Stimulated activated CD4-positive, alpha-beta T cell treated with anti-CD3 and anti-CD28 coated beads, Interleukin-4, amount 100 ng/mL, for 1 hour (primary cell): ENCODE data around the gene UBQLN4.
A peak's percentile ranks its signal among the peaks of the same experiment; 100 is the strongest.
"Not testable (repeated sequence)": the region's sequence is repeated elsewhere in the genome, so short reads cannot be mapped to it uniquely, and the experiment has no call there.

Experiments used
- DNase-seq: peaks from one replicate; pipeline ENCODE4 v3.0.0-alpha.2; 2020

UBQLN4 gene

DNA sequence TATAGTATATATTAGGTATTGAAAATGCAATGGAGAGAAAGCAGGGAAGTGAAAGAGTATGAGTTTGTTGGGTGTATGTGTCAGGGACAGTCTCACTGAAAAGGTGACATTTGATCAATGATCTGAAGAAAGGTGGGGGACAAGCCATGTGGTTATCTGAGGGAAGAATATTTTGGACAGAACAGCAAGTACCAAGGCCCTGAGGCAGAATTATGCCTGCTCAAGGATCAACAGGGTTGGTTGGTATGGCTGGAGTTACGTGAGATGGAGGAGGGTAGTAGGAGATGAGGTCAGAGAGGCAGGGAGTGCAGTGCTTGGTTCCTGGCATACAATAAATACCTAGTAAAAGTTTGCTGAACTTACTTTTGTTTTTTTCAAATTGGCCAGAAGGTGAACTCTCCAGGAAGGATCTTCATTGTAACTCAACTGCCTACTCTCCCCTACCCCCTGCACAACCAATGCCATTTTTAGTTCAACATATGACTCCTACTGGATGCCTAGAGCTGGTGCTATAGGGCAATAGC is 2.8 kb upstream of the UBQLN4 start:
- no peak for DNase-seq

DNA sequence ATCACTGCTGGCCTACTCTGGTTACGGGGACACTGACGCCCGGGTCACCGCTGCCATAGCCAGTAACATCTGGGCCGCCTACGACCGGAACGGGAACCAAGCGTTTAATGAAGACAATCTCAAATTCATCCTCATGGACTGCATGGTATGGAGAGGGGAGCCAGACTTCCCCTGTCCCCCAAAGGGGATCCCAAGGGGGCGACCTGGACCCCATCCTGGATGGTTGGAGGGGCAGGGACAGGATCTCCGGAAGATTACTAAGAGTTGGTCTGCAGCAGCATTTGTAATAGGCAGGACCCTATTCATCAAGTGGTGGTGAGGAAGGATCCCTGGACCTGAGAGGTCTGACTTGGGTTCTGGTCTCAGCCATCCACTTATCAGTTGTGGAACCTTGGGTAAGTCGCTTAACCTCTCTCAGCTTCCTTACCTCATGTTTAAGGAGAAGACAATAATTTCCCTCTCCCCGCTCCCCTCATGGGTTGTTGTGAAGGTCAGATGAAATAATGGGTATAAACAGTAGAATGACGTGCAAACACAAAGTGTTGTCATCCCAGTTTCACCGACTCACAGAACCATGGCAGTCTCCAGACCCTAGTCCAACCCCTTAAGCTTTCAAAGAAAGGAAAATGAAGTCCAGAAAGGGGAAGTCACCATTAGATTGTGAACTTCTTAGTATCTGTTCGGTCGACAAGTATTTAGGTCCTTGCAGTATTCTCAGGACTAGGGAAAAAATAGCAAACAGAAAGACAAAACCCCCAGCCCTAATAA is 1.9 kb upstream of the UBQLN4 start:
- DNase-seq = no peak

DNA sequence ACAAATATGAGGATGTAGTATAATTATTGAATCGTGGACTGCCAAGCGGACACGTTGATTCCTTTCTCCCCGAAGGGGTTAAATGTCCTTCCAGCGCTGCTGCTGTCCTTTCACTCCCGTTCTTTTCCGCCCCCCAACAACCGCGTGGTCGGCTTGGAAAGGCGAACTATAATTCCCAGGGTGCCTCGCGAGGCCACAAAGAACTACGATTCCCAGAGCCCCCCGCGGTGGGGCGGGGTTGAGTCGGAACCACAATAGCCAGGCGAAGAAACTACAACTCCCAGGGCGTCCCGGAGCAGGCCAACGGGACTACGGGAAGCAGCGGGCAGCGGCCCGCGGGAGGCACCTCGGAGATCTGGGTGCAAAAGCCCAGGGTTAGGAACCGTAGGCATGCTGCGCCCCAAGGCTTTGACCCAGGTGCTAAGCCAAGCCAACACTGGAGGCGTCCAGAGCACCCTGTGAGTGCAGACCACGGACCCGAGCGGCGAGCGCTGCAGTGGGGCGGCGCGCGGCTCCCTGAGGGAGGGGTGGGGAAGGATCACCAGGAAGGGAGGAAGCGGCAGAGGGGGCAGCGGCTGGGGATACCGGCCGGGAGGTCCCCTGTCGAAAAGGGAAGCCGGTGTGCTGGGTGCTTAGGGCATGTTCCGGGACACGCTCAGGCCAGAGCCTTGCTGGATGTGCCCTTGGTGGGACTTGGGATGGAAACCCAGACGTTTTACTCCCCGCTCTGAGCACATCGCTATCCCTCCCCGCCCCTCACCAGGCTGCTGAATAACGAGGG is 1.1 kb upstream of the UBQLN4 start, which contains the start of gene LAMTOR2:
Gene LAMTOR2 (plus strand): TSS at position 283 of the 781 bp plus-strand sequence. CDS start 108 bp downstream, at position 391.
- peak; percentile 97 for DNase-seq

DNA sequence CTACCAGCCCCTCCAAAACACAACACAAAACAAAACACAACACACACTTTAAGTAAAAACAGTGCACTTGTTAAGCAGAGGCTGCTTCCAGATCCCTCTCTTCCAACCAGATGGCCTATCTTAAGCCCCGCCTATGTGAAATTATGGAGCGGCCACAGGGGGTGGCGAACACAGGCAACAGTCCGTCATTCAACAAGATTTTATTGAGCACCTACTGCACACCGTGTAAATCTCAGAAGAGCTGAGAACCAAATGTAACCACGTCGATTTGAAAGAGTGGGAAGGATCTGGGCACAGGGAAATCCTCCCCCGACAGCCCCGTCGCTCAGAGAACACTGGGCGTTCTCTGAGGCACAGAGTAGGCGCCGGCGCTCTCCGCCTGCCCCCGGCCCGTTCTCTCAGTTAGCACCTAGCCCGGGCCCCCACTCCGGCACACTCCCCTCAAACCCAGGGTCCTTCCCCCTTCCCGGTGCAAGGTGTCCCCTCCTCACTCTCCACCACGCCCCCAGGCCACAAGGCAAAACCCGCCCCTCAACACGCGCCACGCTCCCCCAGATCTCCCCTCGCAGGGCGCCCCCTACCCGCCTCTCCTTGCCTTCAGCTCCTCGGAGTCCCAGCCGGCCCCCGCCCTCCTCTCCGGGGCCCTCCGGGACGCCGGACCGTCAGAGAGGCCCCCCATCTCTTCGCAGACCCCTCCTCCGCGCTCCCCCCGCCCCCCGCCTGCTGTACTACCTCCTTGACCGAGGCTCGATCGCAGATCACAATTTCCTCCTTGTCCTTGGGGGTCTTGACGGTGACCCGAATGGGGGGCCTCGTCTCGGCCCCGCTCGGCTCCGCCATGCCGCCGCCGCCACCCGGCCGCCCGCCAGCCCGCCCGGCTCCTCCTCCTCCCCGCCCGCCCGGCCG is 483 bp downstream of the UBQLN4 start:
- peak; percentile 74 for DNase-seq

DNA sequence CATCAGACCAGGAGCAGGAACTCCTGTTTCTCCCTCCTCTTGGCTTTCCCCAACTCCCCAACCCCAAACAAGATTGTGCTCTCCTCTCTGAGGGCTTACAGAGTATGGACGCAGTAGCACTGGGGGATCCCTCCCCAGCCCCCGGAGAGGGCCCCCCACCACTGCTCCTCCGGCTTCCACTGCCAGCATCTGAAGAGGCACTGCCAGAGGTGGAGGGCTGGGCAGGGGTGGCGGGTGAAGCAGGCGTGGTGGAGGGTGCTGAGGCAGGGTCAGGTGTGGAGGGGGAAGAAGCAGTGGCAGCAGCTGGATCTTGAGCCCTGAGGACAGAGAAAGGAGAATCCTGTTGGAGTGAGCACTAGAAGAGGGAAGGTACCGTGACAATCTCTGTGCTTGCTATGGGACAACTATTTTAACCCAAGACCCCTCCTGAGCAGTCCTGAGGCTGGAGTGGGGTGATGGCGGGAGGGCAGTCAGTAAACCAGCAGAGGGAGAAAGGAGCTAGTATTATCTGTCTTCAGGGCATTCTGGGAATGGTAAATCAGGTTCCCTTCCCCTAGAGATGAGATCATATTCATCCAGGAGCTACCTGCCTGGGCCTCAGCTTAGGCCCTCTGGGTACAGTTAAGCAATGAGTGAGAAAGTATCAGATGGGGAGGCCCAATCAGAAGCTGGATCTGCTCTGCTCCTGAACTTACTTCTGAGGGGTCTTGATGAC is 2.4 kb downstream of the UBQLN4 start:
- DNase-seq = no peak

DNA sequence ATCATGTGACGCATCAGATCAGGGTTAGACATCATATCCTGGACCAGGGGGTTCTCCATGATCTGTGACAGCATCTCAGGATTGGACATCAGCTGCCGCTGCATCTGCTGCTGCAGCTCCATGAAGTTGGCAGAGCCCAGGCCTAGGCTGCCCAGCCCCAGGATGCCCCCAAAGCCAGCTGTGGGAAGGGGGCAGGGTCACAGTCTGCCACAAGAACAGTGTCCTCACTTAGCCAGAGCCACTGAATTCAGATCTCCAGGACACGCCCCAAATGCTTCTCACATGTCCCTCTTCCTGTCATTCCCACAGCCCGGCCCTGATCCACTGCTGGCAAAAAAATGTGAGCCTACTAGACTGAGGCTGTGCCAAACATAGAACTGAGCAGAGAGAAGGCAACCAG is 3.2 kb downstream of the UBQLN4 start:
- DNase-seq = no peak

DNA sequence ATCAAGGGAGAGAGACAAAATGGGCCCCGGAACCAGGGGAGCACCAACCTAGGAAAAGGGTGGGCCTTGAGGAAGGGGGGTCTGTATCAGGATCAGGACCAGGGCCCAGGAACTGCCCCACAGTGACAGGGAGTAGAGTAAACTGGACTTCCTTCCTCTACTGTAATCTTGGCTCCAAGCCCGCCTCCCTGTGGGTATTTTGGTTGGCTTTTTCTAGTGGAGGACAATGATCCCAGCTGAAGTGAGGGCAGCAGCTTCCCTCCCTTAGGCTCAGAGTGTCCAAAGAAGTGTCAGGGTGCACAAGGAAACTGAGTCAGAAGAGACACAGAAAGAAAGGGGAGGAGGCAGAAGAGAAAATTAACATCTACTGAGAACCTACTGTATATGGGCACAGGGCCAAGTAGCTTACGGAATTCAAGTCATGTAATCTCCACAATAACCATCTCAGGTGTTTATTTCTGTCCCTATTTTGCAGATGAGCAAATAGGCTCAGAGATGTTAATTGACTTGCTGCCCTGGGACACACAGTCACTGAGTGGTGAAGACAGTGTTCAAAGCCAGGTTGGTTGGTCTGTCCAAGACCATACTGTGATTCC is 4.8 kb downstream of the UBQLN4 start:
- DNase-seq = no peak

DNA sequence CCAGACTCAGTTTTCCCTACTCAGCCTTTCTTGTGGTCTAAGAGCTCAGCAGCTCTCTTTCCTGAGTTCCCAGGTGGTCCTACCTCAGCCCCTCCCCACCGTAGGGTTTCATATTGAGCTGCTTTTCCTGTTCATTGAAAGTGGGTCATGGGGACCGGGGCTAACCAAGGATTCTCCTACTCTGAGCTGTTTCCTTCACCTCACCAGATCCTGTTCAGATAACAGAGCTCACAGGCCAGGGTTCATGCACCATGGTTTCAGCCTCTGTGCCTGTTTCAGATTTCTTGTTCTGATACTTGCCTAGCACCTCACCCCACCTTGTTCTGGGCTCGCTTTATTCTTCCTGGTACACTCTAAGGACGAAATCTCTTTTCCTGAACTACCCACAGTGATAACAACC is 8.5 kb downstream of the UBQLN4 start:
- no peak for DNase-seq

DNA sequence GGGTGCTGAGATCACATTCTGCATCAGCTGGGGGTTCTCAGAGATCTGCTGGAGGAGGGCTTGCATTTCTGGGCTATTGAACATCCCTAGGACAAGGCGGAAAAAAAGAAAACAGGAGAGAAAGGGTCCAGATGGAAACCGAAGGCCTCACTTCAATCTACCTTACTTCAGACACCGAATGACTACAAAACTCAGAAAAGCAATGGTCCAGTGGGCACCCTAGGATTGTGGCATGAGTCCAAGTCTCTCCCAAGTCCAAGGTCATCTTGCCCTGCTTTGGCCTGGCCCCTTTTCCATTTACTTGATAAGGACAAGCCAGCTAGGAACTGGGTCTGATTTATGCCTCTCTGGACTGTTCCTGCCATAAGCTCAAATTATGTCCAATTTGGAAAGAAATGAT is 10.8 kb downstream of the UBQLN4 start:
- no peak for DNase-seq

DNA sequence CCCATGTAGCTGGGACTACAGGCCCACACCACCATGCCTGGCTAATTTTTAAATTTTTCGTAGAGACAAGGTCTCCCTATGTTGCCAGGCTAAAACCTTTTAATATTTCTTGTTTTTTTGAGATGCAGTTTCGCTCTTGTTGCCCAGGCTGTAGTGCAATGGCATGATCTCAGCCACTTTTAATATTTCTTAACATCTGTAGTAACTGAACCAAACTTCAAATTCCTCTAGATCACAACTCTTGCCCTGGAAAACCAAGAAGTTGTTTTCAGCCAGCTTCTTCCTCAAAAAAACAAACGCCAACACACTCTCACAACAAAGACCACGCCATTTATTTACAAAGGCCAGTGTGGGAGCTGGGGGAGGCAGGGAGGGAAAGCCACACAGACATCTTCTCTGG is 18.6 kb downstream of the UBQLN4 start:
- not testable (repeated sequence) for DNase-seq

DNA sequence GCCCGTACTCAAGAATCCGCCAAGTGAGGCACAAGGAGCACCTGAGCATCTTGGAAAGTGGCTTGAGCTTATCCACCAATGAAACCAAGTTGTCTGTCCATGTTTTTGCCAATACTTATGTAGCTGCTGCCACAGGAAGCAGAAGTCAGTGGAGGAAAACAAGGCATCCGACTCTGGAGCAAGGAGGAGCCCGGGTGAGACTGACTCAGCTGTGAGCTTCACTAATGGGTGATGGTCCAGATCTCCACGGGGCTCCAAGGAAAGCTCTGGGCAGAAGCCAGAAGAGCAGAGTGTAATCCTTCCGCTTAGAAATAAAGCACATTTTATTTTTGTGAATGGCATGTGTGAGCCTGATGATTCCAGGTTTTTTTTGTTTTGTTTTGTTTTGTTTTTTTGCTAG is 20.6 kb downstream of the UBQLN4 start:
- no peak for DNase-seq

DNA sequence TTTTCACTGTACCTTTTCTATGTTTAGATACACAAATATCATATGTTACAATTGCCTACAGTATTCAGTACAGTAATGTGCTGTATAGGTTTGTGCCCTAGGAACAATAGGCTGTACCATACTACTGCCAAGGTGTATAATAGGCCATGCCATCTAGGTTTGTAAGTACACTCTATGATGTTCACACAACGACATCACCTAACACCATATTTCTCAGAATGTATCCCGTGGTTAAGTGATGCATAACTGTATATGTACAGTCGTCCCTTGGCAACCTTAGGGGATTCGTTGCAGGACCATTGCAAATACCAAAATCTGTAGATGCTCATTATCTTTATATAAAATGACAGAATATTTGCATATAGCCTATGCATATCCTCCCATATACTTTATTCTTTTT is 27.0 kb downstream of the UBQLN4 start:
- DNase-seq = no peak

DNA sequence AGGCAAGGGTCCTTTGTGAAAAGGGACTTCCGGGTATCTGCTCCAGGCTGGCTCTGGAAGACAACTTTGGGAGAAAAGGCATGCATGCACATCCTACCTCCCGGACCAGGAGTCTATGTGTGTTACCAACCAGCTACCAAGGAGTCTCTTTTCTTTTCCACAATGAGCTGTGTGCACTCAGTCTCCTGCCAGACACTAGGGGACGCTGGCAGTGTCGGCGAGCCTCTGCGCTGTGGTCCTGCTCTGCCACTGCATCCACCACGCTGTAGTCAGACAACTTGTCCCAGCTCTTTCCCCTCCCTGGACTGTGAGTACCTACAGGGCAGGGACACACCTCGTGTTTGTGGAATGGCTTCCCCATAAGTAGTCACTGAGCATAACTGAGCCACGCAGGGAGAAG is 27.7 kb downstream of the UBQLN4 start:
- peak; percentile 15 for DNase-seq

DNA sequence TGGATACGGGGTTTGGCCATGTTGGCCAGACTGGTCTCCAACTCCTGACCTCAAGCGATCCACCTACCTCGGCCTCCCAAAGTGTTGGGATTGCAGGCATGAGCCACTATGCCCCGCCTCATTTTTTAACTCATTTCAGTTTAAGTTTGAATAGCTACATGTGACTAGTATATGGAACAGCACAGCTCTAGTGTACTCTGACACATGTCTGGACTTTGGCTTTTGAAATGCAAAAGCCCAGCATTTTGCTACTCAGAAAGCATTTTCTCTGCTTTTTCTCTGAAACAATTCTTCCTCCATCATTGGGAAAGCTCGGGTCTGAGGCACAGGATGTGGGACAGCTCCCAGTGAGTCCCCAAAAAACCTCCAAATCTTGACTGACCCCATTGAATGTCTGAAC is 28.8 kb downstream of the UBQLN4 start:
- DNase-seq = no peak

DNA sequence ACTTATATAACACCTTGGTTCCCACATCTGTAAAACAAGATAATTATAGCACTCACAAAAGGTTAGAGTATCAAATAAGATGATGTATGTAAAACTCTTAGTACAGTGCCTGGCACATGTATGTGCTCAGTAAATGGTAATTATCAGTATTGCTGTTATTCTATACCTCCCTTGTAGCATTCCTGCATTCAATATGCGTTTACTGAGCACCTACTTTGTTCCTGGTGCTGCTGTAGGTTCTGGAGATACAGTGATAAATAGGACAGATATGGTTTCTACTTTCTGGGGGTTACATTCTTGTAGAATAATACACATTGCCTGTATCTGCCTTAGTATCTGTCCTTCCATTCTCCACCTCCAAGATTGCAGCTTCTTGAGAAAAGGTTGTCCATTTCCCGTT is 31.6 kb downstream of the UBQLN4 start:
- DNase-seq = no peak

DNA sequence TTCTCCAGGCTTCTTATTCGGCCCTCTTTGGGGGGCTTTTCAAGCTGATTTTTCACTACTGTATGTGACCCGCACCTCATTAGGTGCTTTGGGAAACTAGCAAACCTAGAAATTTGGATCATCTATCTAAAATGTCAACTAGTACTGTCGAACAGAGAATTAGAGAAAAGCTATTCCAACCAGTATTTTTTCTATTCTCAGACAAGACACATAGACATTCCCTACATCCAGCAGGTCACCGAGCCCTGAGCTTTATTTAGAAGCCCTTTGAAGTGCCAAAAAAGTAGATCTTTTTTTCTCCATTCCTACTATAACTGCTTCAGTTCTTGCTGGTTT is 32.5 kb downstream of the UBQLN4 start:
- DNase-seq = no peak

DNA sequence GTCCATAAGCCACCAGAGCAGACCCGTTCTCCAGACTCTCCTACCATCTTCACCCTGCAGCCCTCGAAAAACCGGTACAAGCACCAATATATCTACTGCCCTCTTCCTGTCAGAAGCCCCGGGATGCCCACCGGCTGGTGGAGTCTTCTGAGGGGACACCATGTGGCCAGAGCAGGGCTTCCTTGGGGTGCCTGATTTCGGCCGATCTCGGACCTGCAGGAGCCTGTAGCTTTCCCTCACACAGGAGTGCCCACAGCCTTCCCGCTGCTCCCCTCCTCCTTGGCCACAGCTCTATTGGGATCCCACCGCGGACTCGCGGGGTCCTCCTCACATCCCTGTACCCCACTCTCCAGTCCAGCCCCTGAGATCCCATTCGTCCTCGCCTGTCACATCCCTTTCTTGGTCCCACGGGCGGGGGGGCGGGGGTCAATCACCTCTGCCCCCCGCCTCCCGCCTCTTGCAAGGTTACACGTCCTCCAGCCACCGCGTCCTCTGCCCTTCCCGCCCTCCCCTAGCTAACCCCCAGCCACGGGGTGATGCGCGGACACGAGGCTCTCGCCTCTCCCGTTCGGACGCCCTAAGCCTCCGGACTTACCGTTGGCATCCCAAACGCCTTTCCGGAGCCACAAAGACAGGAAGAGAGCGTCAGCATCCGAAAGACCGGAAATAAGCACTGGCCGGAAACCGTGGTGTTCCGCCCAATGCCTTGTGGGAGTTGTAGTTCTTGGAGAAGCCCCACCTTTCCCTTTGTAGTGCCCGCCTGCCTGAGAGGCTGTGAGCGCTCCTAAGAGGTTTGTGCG is 33.1 kb downstream of the UBQLN4 start, which contains the start of gene SSR2:
Gene SSR2 (minus strand): TSS at position 659 of the 800 bp plus-strand sequence. CDS start 784 bp downstream, outside the sequence.
- DNase-seq = peak; percentile 74

DNA sequence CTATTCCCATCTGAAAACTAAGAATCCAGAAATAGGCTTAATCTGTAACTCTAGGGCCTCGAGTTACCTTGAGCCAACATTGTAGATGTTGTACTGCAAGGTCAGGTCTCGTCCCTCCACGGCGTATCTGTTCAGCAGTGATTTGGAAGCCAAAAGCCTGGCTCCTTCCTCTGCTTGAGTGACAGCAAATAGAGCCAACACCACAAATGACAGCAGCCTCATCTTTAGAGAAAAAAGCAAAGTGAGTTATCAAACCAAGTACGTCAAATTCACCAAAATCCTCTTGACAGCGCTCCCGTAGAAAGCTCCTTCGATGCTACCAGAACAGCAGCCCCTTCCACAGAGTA is 33.7 kb downstream of the UBQLN4 start:
- no peak for DNase-seq

DNA sequence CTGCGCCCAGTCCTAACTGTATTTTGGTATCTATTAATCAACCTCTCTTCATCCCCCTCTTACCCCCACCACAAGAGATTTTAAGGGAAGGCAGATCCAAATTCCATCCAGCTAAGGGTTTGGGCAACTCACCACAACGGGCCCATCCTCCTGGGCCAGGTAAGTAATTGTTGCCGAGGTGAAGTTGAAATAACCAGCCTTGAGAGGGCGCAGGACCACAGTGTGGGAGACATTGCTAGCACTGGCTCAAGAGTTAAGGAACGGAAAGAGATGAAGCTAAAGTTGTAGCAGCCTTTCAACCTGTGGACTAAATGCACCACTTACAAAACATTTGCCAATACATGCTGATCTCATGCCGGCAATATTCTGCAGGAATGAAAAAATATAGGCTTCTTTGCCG is 38.8 kb downstream of the UBQLN4 start:
- no peak for DNase-seq

DNA sequence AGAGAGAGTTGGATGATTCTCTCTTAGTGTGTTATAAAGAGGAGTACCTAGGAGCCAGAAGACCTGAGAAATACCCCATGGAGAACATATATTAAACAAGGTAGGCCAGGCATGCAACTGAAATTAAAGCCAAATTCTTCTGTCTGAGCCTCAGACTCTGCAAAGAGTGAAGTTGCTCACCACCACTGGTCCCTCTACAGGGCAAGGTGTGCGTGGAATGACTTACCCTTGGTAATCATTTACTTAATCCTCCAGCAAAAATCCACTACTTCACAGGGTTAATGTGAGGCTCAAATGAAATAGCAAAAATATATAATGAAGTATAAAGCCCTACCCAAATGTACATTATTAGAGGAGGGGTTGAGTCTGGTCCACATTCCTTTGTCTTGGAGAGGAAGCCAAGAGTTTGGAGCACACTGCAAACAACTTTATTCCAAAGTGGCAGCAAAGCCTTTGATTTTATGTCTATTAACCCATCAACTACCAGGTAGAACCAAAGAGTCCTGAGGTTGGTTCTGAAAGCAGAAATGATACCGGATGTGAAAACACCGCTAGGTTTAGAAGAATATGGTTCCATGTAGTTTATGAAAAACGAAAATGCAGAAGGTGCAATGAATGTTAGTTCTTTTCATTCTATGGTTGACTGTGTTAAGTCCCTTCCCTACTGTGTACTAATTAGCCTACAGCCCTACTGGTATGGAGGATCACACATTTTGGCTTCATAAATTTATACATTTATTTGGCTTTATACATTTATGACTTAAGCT is 41.4 kb downstream of the UBQLN4 start:
- no peak for DNase-seq
